NCI-H82 treated with DMSO at 0.1 percent for 48 hours (cell line): ENCODE results near the gene GPR26.
"Not testable (repeated sequence)": the region's sequence is repeated elsewhere in the genome, so short reads cannot be mapped to it uniquely, and the experiment has no call there.

Experiments used
- DNase-seq: peaks from one replicate; lab custom pipeline; 2025; ENCODE audit not compliant: unreplicated experiment; lab: John Stamatoyannopoulos, UW

GPR26 gene

GRCh38 chr10:123704812-123705211 lies 38.7 kb downstream of the GPR26 start:
- DNase-seq = no peak

DNA sequence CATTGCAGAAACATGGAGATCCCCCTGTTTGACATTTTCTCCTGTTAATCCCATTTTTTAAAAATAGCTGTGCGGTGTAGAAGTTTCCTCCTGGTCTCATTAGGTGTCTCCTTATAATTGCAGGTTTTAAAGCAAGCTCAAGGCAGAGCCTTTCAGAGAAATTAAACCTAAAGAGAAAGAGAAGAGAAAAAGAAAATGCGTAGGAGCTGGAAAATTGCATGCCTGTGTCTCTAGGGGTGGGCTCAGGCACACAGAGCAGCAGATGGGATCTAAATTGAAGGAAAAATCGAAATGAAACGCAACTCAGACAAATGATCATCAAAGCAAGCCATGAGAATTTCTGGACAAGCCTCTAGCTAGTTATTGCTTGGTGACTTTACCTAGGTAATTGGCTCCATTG lies 40.1 kb downstream of the GPR26 start:
- DNase-seq = no peak

- no peak for DNase-seq
Observed at GRCh38 chr10:123715546-123715945, 49.4 kb downstream of the GPR26 start.

DNA sequence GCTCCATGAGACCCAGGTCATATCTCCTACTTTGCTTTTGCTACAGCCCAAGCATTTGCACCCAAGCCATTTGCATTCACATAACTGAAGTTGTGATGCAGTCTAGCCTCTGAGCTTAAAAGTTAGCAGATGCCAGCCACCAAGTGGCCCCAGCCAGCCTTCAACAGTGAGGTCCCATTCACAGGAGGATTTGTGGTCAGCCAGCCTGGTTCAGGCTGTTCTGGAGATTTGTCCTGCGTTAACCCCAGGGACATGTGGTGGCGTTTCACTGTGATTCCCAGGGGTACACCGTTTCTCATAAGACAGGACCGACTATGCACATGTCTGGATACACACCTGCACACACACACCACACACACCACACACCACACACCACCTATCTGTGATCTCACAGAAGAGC lies 51.2 kb downstream of the GPR26 start:
- DNase-seq = no peak

DNA sequence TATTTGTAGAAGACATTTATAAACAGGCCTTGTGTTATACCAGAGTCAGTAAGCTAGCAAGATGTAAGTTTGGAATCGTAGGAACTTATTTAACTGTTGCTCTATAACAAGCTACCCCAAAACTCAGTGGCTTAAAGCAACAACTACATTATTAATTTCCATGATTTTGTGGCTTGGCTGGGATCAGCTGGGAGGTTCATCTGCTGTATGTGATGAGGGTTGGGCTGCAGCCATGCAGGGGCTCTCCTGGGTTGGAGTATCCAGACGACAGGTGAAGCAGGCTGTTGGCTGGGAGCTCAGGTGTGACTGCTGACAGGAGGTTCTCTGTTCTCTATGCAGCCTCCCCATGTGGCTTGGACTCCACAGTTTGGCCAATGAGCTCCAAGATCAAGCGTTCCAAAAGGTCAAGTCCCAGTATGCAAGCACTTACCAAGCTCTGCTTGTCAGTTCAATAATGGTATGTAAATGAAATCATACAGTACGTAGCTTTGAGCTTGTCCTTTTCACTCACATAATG lies 52.4 kb downstream of the GPR26 start:
- DNase-seq = no peak

DNA sequence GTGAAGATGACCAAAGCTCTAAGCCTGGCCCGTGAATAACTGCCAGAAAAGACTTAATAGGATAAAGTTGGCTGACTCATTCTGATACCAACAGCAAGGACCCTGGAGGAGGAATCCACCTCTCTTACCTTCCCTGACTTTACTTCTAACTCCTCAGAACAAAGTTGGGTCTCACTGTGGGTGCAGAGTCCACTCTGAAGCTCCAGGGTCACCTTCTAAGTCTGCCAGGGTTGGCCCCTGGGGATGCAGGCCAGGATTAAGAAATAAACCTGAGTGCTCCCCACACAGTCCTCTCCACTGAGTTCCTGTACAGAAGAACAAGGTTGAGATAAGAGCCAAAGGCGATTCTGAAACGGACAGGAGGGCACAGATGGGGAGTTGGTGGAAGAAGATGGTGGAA lies 54.4 kb downstream of the GPR26 start:
- DNase-seq = no peak

- DNase-seq = no peak
Observed at GRCh38 chr10:123721441-123722049, 55.4 kb downstream of the GPR26 start.

DNA sequence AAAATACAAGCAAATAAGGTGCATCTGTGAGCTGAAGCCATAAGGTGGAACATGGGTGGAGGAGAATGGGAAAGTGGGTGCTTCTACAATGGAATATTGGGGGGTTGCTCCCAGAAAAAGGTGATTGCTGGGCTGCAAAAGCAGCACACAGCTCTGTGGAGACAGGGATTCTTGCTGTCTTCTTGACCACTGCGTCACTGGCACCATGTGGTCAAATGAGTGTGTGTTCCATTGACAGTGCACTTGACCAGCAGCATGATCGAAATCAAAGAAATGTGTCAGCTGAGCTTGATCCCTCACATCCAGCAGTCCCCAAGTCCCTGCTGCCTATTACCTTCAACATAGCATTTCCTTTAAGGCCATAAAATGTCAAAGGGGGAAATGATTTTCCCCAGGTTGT lies 56.2 kb downstream of the GPR26 start:
- no peak for DNase-seq

DNA sequence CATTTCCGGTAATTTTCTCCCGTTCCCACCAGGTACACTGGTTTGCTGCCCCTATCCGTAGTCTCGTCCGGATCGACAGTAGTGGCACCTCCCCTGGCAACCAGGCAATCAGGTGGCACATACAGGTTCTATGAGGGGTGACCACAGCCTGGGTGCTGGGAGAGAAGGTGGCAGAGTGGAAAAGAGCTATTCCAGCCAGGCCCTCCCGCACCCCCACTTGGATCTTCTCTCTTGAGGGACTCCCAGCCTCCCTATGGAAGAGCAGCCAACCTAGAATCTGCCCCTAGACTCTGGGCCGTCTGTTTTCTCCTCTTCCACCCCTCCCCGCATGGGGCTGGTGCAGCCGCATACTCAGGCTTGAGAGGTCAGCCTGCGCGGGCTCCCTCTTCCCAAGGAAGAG lies 58.6 kb downstream of the GPR26 start:
- no peak for DNase-seq

DNA sequence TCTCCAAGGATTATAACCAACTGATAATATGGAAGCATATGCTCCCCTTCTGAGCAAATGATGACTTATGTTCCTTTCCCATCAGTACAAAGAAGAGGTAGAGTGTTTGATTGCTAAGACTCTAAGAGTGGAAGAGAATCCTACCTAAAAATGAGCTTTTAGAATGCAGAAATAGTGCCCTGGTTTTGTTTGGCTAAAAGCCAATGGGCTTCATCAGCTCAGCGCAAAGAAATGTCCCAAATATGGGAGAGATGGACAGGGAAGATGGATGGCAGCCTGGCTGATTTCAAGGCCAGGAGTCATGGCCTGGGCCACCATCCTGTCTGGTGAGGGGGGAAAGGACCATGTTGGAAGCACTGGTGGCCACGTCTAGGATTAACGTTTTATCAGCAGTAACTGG lies 60.2 kb downstream of the GPR26 start:
- DNase-seq = no peak

GRCh38 chr10:123726836-123727235 lies 60.7 kb downstream of the GPR26 start:
- no peak for DNase-seq

- DNase-seq = no peak
Observed at GRCh38 chr10:123729523-123729922, 63.4 kb downstream of the GPR26 start.

GRCh38 chr10:123736917-123737316 lies 70.8 kb downstream of the GPR26 start:
- DNase-seq = not testable (repeated sequence)

GRCh38 chr10:123741146-123741545 lies 75.0 kb downstream of the GPR26 start:
- no peak for DNase-seq

GRCh38 chr10:123741711-123742110 lies 75.6 kb downstream of the GPR26 start:
- no peak for DNase-seq

GRCh38 chr10:123742751-123743440 lies 76.7 kb downstream of the GPR26 start:
- DNase-seq = no peak

DNA sequence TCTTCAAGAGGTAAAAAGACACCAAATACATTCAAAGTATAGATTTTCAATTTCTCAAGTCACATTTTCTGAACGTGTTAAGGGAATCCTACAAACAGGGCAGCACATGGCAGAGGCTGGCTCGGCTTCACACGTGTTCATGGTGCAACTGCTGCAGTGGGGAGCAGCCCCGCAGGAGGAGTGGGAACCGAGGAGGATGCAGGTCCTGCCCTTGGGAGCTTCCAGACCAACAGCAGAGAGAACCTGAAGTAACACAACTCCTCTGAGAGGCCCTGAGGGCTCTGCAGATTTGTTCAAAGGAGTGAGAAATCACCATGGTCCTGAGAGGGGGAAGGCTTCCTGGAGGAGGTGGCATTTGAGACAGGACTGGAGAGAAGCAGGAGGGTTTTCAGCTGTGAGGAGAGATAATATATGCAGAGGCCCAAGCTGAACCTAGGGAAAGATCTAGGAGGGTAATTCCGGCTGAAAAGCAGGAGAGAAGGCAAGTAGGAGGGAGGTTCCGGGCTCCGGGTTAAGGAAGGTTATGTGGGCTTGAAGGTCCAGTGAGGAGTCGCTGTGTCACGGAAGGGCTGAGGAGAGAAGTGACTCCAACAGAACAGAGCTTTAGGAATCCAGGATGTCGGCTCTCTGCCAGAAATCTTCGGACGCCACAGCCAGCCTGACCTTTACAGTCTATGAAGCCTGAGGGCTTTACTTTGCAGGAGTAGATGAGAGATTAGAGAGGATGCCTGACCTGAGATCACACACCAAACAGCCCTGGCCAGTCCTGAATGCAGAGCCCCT lies 77.5 kb downstream of the GPR26 start:
- DNase-seq = no peak

- no peak for DNase-seq
Observed at GRCh38 chr10:123744224-123744536, 78.0 kb downstream of the GPR26 start.
